Endothelial cell (in vitro differentiated cells): ENCODE data around the gene GAS2L1. TPM values are rescaled to one million over a fixed set of nuclear protein-coding genes. Genes with fewer than 3 reads are reported as not detected.

ENCODE experiments used
- DNase-seq: peaks from one replicate; pipeline ENCODE4 v3.0.0; 2021; ENCODE audit warnings: low spot score
- H3K27ac Mint-ChIP-seq: one replicate; pipeline ENCODE4 v1.8.0; 2021; ENCODE audit warnings: mixed read lengths, inconsistent platforms; ENCODE audit not compliant: unreplicated experiment
- H3K27me3 Mint-ChIP-seq: one replicate; pipeline ENCODE4 v1.8.0; 2021; ENCODE audit warnings: mild to moderate bottlenecking, moderate library complexity, mixed read lengths, inconsistent platforms; ENCODE audit not compliant: unreplicated experiment
- H3K36me3 Mint-ChIP-seq: one replicate; pipeline ENCODE4 v1.8.0; 2021; ENCODE audit warnings: mild to moderate bottlenecking, low read depth, mixed read lengths, inconsistent platforms; ENCODE audit not compliant: unreplicated experiment
- H3K4me1 Mint-ChIP-seq: one replicate; pipeline ENCODE4 v1.8.0; 2021; ENCODE audit warnings: mild to moderate bottlenecking, mixed read lengths, inconsistent platforms; ENCODE audit not compliant: unreplicated experiment
- H3K4me3 Mint-ChIP-seq: one replicate; pipeline ENCODE4 v1.8.0; 2021; ENCODE audit warnings: mild to moderate bottlenecking, mixed read lengths, inconsistent platforms; ENCODE audit not compliant: unreplicated experiment
- H3K9me3 Mint-ChIP-seq: one replicate; pipeline ENCODE4 v1.8.0; 2021; ENCODE audit warnings: mixed read lengths, inconsistent platforms; ENCODE audit not compliant: unreplicated experiment
- total RNA-seq: library from RNA; stranded (reverse); fragmentation: NEBNext Ultra II Directional; extraction: Animal tissue kit (Norgen Biotek cat#: 25700); gene quantifications from one replicate; pipeline ENCODE4 v1.2.1, GENCODE V29; 2021; ENCODE audit not compliant: unreplicated experiment
- TF ChIP-seq, protein P1 (sequence below): fragments of 200-600 bp; sonication (generic); IDR thresholded peaks from one replicate; pipeline ENCODE4 v1.5.0; 2021; ENCODE audit warnings: antibody characterized with exemption; ENCODE audit not compliant: unreplicated experiment

GAS2L1 gene
- total RNA-seq, 1 donor from 2014 or later = 33.6 TPM

- Mint-ChIP-seq H3K27ac (peak overlapping the region; percentile 57), H3K4me1 (peaks cover 17% of the 10 kb centered on the region), H3K4me3 (peak overlapping the region; percentile 80), H3K36me3 (peaks cover 48% of the 10 kb centered on the region), H3K9me3 (no peaks in the 10 kb centered on the region), H3K27me3 (peaks cover 11% of the 10 kb centered on the region)
- no peak for DNase-seq
- TF ChIP-seq, protein P1, sequence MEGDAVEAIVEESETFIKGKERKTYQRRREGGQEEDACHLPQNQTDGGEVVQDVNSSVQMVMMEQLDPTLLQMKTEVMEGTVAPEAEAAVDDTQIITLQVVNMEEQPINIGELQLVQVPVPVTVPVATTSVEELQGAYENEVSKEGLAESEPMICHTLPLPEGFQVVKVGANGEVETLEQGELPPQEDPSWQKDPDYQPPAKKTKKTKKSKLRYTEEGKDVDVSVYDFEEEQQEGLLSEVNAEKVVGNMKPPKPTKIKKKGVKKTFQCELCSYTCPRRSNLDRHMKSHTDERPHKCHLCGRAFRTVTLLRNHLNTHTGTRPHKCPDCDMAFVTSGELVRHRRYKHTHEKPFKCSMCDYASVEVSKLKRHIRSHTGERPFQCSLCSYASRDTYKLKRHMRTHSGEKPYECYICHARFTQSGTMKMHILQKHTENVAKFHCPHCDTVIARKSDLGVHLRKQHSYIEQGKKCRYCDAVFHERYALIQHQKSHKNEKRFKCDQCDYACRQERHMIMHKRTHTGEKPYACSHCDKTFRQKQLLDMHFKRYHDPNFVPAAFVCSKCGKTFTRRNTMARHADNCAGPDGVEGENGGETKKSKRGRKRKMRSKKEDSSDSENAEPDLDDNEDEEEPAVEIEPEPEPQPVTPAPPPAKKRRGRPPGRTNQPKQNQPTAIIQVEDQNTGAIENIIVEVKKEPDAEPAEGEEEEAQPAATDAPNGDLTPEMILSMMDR = no peak
These were observed 7.1 kb upstream of the GAS2L1 start for GRCh38 chr22:29299136-29299900.

- H3K4me3 Mint-ChIP-seq = no peak overlapping the region
- TF ChIP-seq, protein P1 = no peak
- peak overlapping the region; percentile 55 for H3K27ac Mint-ChIP-seq
- H3K9me3 Mint-ChIP-seq = no peaks in the 10 kb centered on the region
- peaks cover 50% of the 10 kb centered on the region for H3K36me3 Mint-ChIP-seq
- peaks cover 15% of the 10 kb centered on the region for H3K27me3 Mint-ChIP-seq
- no peak for DNase-seq
- H3K4me1 Mint-ChIP-seq = peaks cover 23% of the 10 kb centered on the region
These were observed 6.0 kb upstream of the GAS2L1 start for GRCh38 chr22:29300467-29300806.

- TF ChIP-seq, protein P1 = no peak
- H3K4me3 Mint-ChIP-seq = peak overlapping the region; percentile 13
- no peak for DNase-seq
- peaks cover 24% of the 10 kb centered on the region for H3K4me1 Mint-ChIP-seq
- peaks cover 19% of the 10 kb centered on the region for H3K27me3 Mint-ChIP-seq
- peak overlapping the region; percentile 32 for H3K27ac Mint-ChIP-seq
- peaks cover 45% of the 10 kb centered on the region for H3K36me3 Mint-ChIP-seq
- no peaks in the 10 kb centered on the region for H3K9me3 Mint-ChIP-seq
These were observed 5.4 kb upstream of the GAS2L1 start for GRCh38 chr22:29300807-29301601.

- H3K27ac Mint-ChIP-seq = peak overlapping the region; percentile 57
- no peak overlapping the region for H3K4me3 Mint-ChIP-seq
- no peak for DNase-seq
- TF ChIP-seq, protein P1 = no peak
- no peaks in the 10 kb centered on the region for H3K9me3 Mint-ChIP-seq
- H3K27me3 Mint-ChIP-seq = peaks cover 19% of the 10 kb centered on the region
- H3K36me3 Mint-ChIP-seq = peaks cover 41% of the 10 kb centered on the region
- peaks cover 24% of the 10 kb centered on the region for H3K4me1 Mint-ChIP-seq
These were observed 4.6 kb upstream of the GAS2L1 start for GRCh38 chr22:29301716-29302401.
